HG03139 (cell line): ENCODE measurements around the gene PTCD1.
"Not testable (repeated sequence)": the region's sequence is repeated elsewhere in the genome, so short reads cannot be mapped to it uniquely, and the experiment has no call there.

Experiments
- ATAC-seq: cut with Tn5 transposase; IDR thresholded peaks from one replicate; pipeline ENCODE4 v1.9.1; 2021; ENCODE audit not compliant: unreplicated experiment

The PTCD1 gene

DNA sequence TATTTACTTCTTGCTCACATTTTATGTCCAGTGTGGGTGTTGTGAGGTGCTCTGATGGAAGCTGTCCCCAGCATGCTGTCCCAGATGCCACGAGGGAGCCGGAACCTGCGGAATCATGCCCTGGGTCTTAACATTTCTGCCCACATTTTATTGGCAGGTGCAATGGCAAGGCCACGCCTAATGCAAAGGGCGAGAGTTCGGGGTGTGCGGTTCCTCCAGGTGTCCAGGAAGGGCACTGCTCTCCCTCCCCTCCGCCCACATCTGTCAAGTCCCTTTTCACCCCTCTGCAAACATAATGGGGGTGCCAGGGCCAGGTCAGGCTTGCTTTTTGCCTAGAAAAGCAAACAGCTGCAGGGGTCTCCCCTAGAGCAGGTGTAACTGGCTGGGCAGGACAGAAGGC lies 46.6 kb downstream of the PTCD1 start:
- ATAC-seq: no peak

DNA sequence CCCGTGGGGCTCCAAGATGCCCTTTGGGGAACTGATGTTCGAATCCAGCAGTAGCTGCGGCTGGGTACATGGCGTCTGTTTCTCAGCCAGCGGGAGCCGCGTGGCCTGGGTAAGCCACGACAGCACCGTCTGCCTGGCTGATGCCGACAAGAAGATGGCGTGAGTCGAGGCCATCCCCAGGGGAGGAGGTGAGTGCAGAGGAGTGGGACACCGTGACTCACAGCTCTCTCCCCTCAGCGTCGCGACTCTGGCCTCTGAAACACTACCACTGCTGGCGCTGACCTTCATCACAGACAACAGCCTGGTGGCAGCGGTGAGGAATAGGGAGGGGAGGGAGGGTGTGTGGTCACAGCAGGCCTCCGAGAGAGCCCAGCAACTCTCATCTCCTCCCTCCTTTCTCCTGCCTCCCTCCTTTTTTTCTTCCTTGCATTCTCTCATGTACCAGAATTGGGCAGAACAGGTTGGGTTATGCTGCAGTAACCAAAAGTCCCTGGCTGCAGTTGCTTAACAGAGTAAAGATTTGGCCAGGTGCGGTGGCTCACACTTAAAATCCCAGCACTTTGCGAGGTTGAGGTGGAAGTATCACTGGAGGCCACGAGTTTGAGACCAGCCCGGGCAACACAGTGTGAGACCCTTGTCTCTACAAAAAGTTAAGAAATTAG lies 47.5 kb downstream of the PTCD1 start:
- no peak for ATAC-seq

DNA sequence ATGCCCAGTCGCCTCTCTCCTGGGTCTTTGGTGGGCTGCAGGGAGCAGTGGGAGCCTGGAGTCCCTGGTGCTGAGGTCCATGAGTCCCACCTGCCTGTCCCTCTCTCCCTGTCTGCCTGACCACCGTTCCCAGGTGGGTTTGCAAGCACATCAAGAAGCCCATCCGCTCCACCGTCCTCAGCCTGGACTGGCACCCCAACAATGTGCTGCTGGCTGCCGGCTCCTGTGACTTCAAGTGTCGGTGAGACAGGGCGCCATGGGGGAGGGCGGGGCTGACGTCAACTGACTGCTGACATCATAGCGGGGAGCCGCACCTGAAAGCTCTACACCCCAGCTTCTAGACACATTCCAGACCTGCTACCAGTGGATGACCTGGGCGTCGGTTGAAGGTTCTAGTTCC lies 48.8 kb downstream of the PTCD1 start:
- no peak for ATAC-seq

DNA sequence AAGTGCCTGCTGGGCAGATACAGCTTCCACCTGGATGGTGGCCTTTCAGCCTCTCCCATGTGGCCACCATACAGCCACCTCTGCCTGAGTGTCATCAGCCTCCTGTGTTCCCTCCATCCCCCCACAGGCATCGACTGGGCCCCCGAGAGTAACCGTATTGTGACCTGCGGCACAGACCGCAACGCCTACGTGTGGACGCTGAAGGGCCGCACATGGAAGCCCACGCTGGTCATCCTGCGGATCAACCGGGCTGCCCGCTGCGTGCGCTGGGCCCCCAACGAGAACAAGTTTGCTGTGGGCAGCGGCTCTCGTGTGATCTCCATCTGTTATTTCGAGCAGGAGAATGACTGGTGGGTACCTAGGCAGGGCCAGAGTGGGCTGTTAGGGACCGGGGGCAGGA lies 50.7 kb downstream of the PTCD1 start:
- no peak for ATAC-seq

DNA sequence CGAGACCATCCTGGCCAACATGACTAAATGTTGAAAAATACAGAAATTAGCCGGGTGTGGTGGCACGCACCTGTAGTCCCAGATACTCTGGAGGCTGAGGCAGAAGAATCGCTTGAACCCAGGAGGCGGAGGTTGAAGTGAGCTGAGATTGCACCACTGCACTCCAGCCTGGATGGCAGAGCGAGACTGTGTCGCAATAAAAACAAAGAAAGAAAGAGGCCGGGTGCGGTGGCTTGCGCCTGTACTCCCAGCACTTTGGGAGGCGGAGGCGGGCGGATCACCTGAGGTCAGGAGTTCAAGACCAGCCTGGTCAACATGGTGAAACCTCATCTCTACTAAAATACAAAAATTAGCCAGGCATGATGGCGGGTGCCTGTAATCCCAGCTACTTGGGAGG lies 51.4 kb downstream of the PTCD1 start:
- not testable (repeated sequence) for ATAC-seq

DNA sequence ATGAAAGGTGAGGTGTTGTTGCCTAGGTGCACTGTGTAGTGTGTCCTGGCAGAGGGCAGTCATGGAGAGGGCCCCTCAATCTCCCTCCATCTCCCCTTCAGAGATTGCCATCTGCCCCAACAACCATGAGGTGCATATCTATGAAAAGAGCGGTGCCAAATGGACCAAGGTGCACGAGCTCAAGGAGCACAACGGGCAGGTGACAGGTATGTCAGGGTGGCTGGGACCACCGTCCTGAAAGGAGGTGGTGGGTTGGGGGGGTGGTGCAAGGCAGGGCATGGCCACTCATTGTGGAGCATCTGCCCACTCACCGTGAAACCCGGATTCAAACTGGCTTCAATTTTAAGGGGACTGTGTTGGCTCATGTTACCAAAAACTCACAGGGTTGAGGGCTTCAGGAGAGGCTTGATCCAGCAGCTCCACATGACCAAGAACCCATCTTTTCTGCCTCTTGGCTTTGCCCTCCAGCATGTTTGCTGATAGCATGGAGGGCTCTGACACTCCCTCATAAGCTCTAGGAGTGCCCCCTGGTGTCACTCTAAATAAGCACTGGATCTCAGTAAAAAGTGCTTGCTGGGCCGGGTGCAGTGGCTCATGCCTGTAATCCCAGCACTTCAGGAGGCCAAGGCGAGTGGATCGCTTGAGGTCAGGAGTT lies 51.9 kb downstream of the PTCD1 start:
- no peak for ATAC-seq

DNA sequence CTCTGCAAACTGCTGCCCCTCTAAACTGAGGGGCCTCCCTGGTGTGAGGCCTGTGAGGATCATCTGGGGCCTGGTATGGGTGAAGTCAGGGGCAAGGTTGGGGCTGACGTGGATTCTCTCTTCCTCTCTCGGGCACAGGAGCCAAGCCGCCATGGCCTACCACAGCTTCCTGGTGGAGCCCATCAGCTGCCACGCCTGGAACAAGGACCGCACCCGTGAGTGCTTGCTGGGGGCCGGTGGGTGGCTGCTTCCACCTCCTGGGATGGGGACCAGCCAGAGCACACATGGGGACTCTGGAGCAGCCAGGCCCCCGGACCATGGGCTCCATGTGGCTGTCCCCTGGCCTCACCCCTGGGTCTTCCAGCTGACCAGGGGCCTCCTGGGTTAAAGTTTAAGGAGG lies 53.0 kb downstream of the PTCD1 start:
- ATAC-seq: no peak

DNA sequence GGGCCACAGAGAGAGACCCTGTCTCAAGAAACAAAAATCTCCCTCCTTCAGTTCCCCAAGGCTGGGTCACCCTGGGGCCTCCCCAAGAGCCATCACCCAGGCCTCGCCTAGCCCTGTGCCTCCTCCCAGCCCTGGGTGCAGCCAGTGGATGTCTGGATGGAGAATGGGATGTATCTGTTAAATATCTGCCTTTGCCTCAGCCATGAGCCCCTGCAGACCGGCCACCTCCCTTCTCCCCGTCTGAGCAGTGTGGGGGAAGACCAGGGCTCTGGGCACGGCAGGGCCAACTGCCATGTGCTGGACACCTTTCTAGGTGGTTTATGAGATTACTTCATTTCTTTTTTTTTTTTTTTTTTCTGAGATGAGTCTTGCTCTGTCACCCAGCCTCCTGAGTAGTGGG lies 54.1 kb downstream of the PTCD1 start:
- ATAC-seq: no peak

DNA sequence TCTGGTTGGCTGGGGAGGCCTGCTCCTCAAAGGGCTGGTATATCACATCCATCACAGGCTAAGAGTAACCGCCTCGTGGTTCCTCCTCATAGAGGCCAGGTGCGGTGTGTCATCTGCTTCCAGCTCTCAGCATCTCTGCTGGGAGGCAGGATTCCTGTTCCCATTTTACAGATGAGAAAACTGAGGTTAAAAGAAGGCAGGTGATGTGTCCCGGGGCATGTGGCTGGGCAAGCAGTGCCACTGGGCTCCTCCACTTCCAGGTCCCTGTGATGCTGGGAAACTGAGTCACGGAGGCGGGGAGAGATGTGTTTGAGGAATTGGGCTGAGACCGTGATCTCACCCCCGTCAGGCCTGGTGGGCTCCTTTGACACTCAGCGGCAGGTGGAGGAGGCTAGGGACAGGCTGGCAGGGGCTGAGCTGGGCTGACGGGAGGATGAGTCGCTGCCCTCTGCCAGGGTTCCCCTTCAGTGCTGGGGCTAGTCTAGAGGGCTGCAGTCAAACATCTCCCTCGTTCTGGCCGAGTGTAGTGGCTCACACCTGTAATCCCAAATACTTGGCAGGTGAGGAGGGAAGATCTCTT lies 54.7 kb downstream of the PTCD1 start:
- no peak for ATAC-seq

DNA sequence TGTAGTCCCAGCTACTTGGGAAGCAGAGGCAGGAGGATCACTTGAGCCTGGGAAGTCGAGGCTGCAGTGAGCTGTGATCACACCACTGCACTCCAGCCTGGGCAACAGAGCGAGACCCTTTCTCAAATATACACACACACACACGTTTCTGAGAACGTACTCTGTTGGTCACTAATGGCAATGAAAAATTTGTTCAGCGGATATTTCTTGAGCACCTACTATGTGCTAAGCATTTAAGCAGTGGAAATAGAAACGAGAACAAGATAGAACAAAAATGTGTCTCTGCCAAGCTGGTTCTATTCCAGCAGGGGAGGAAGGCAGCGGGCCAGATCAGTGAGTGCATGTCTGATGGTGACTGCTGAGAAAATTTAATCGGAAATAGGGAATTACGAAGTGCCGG lies 55.4 kb downstream of the PTCD1 start:
- ATAC-seq: no peak

DNA sequence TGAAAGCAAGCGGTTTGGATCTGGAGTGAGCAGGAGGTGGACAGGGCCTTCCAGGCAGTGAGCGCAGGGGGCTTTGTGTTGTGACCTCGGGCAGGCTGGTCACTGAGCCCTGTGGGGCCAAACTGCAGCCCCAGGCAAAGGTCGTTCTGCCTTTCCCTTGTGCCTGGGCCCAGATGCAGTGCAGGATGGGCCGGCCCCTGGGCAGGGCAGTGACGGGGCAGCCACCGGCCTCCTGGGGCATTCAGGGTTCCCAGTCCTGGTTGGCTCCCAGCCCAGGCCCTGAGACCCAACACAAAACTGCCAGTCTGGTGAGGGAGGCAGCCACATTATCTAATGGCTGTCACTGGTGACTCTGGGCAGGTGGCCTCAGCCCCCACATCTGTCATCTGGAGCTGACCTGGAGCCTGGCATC lies 56.9 kb downstream of the PTCD1 start:
- ATAC-seq: no peak

DNA sequence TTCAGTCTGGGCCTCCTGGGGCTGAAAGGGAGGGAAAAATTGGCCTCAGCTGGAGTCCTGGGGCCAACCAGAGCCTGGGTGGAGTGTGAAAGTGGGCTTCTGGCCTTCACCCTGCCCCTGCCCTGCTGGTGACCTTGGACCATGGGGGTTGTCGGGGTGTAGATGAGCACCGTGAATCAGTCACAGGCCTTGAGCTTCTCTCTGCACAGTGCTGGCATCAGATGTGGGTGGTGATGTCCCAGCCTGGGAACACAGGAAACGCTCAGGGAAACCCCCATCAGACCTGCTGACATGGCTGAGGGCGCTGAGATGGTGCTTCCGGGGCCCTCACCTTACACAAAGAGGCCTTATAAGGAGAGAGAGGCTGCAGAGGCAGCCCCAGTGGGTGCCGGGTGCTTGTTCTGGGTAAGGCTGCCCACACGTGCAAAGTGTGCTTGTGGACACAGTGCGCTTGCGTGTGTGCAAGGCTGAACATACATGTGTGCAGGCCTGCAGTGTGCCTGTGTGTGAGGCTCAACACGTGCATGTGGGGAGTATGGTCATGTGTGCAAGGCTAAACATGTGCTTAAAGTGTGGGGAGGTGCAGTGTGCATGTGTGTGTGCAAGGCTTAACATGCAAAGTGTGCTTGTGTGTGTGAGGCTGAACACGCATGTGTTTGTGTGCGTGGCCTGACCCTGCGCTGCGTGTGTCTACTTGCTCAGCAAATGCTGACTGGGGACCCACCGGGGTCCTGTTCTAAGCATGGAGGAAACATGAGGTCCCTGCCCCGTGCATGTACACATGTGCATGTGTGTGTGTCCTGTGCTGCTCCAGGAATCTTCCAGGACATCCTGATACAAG lies 57.6 kb downstream of the PTCD1 start:
- ATAC-seq: peak; percentile 76

DNA sequence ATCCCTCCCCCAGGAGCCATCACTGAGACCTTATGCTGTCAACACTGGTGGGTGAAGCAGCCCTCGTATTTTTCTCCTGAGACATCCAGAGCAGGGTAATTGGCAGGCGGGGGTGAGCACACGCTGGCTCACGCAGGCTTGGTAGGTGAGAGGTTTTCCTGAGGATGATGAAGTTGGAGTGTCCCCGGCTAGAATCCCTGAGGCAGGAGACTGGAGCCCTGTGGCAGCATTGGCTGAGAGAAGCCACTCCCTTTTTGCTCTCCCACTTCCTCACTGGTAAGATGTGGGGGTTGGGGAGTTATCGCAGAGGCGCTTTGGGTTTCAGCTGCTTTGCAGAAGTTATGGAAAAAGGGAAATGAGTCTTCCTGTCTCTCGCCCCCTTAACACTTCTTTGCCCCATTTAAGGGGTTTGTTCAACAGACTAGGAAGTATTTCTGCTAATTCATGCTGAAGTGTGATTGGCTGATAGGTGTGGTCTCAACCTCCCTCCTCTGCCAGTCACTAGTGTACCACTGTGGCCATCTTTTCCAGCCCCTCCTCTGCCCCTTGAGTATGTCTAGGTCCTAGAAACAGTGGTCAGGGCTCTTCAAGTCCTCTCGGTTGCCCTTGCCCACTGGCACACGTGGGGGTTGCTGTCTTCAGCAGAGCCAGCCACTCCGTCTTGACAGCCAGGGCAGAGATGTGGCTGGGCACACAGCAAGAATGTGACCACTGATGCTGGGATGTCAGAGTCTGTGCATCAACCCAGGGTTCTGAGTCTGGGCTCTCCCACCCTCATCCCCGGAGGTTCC lies 58.4 kb downstream of the PTCD1 start:
- peak; percentile 27 for ATAC-seq

DNA sequence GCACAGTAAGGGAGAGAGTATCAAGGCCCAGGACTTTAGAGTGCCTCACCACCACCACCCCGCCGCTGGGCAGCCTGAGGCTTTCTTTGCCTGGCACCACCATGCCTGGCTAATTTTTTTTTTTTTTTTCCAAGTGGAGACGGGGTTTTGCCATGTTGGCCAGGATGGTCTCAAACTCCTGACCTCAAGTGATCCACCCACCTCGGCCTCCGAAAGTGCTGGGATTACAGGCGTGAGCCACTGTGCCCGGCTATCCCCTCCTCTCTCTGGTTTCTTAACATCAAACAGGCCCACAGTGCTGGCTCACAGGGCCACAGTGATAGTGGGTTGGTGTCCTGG lies 58.9 kb downstream of the PTCD1 start:
- not testable (repeated sequence) for ATAC-seq

DNA sequence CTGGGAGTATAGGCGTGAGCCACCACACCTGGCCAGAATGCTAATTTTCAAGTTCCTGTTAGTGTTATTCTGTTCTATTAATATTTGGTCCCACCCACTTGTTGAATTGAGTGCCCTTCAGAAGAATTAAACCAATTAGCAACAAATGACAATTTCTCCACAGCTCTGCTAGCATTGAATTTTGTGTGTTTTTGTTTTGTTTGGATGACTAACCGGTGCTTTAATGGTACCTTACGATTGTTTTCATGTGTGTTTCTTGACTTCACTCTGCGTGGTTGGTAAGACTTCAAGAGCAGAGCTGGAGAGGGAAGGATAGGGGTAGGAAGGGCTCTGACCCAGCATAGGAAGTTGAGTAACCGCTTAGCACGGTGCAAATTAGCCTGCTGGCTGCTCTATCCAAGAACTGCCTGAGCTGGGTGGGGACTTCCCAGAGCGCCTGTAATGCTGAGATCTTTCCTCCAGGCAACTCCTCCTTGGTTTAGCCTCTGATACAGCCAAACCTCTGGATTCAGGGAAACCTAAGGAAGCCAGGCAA lies 59.5 kb downstream of the PTCD1 start:
- ATAC-seq: no peak

DNA sequence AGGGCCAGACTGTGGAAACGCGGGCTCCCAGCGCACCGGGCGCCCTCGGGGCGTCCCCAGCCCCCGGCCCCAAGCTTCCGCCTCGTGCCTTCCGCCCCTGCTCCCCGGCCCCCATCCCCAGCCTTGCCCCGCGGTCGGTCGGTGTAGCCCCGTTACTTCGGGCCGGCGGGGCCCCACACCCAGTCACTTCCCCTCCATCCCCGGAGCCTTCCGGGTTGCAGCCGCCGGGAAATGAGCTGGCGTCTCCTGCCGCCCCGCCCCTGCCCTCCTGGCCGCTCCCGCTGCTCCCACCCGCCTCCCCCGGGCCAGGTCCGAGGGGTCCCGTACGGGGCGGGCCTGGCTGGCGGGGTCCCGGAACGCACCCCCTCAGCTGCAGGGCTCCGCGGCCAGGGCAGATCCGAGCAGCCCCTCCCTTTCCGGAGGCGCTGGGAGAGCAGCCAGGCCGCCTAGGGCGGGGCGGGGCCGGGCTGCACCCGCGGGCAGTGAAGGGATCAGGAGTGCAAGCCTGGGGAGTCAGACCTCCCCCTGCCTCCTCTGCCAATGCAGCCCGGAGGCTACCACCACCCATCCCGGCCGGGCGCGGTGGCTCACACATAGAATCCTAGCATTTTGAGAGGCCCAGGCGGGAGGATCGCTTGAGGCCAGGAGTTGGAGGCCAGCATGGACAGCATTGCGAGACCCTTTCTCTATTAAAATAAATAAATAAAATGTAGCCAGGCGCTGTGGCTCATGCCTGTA lies 63.4 kb downstream of the PTCD1 start:
- peak; percentile 43 for ATAC-seq

DNA sequence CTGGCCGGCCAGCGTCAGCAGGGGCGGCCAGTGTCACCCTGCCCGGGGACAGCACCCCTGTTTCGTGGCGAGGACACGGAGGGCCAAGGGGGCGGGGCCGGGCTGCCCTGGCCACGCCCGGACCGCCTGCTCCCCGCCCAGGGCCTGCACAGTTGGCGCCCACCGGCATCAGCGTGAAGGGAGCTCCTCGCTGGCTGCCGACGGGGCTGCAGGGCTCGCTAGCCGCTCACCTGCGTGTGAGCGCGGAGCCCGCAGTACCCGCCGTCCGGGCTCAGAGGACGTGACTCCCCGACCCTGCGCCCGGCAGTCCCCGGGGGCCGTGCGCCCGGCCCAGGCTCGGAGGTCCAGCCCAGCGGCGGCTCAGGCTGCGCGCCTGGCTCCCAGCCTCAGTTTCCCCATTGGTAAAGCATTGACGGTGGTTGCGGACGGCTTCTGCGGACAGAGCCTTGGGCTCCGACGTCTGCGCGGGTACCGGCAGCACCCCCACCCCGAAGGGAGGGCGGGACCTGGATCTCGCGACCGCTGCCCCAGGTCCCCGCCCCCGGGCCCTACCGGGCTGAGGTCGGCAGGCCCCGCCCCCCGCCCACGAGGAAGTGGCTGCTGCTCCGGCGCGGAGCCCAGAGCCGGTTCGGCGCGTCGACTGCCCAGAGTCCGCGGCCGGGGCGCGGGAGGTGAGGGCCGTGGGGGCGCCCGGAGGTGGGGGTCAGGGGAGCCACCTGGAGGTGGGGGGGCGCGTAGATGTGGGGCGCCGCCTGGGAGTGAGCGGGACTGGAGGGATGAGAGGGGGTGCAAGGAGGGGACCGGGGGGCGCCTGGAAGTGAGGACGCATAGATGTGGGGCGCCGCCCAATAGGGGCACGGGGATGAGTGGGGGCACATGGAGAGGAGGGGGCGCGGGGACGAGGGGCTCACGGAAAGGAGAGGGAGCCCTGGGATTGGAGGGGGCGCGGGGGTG lies 64.2 kb downstream of the PTCD1 start, which contains the start of gene ARPC1B:
TSS of gene ARPC1B (plus strand) at position 620 of the 954 bp plus-strand sequence. CDS start 10,985 bp downstream, outside the sequence.
- peak; percentile 42 for ATAC-seq

DNA sequence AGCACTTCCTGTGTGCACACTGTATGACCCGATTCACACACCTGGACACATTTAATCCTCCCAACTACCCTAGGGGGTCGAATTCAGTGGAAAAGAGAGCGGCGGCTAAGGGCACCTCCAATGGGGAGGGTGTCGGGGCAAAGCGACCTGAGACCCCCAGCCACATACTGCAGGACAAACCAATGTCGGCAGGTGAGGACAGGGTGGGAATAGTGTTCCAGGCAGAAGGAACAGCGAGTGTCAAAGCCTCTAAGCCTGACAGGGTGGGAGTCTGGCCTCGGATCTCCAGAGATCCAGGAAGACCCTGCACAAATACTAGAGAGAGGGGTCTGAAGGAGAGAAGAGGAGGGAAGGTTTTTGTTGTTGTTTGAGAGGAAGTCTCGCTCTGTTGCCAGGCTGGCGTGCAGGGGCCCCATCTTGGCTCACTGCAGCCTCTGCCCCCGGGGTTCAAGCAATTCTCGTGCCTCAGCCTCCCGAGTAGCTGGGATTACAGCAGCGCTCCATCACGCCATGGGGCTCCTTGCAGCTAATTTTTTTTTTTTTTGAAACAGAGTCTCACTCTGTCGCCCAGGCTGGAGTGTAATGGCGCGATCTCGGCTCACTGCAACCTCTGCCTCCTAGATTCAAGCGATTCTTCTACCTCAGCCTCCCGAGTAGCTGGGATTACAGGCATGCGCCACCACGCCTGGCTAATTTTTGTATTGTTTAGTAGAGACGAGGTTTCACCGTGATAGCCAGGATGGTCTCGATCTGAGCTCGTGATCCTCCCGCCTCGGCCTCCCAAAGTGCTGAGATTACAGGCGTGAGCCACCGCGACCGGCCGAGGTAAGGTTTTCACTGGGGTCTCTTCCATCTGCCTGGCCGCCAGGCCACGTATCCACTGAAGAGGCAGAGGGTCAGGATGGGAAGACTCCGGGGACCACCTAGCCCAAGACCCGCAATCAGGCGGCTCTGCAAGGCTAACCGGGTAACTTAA lies 65.2 kb downstream of the PTCD1 start:
- ATAC-seq: no peak
